NCI-H2081 treated with DMSO at 0.1 percent for 48 hours (cell line): ENCODE measurements around the gene ADRA2B.

Experiments
- DNase-seq: peaks from one replicate; lab custom pipeline; 2025; lab: John Stamatoyannopoulos, UW

Gene ADRA2B

GRCh38 chr2:96105152-96105915 is 11.0 kb downstream of the ADRA2B start:
- no peak for DNase-seq

GRCh38 chr2:96104487-96104861 is 11.9 kb downstream of the ADRA2B start:
- DNase-seq: no peak

GRCh38 chr2:96103761-96104486 is 12.4 kb downstream of the ADRA2B start:
- DNase-seq: no peak

GRCh38 chr2:96103187-96103601 is 13.2 kb downstream of the ADRA2B start:
- DNase-seq: no peak

- DNase-seq: no peak
Observed at GRCh38 chr2:96102596-96103186, 13.7 kb downstream of the ADRA2B start.

- DNase-seq: no peak
Observed at GRCh38 chr2:96100893-96101304, 15.5 kb downstream of the ADRA2B start.

GRCh38 chr2:96099861-96100798 is 16.2 kb downstream of the ADRA2B start:
- DNase-seq: no peak

GRCh38 chr2:96098900-96099590 is 17.3 kb downstream of the ADRA2B start:
- DNase-seq: no peak

GRCh38 chr2:96097951-96098823 is 18.2 kb downstream of the ADRA2B start:
- no peak for DNase-seq

- no peak for DNase-seq
Observed at GRCh38 chr2:96097441-96097840, 18.9 kb downstream of the ADRA2B start.

- DNase-seq: no peak
Observed at GRCh38 chr2:96095116-96095636, 21.2 kb downstream of the ADRA2B start.

GRCh38 chr2:96093528-96093927 is 22.8 kb downstream of the ADRA2B start:
- no peak for DNase-seq

GRCh38 chr2:96092951-96093350 is 23.4 kb downstream of the ADRA2B start:
- no peak for DNase-seq

GRCh38 chr2:96092573-96092877 is 23.8 kb downstream of the ADRA2B start:
- DNase-seq: no peak

GRCh38 chr2:96091711-96092572 is 24.4 kb downstream of the ADRA2B start:
- no peak for DNase-seq

- DNase-seq: no peak
Observed at GRCh38 chr2:96091141-96091710, 25.1 kb downstream of the ADRA2B start.

GRCh38 chr2:96090196-96090926 is 26.0 kb downstream of the ADRA2B start:
- DNase-seq: no peak
